GM10266 (cell line): ENCODE measurements around the gene EMSY.

ENCODE experiments used
- DNase-seq: peaks from one replicate; pipeline ENCODE4 v3.0.0; 2012; ENCODE audit errors: extremely low spot score
- CTCF ChIP-seq: IDR thresholded peaks from 2 replicates; pipeline ENCODE4 v1.5.1; 2012; ENCODE audit warnings: mild to moderate bottlenecking, low read depth; ENCODE audit not compliant: control insufficient read depth, insufficient read depth; ENCODE audit errors: missing control alignments

The EMSY gene

GRCh38 chr11:76523786-76524436 is 79.1 kb downstream of the EMSY start:
- no peak for TF ChIP-seq CTCF
- DNase-seq: no peak

- TF ChIP-seq CTCF: no peak
- no peak for DNase-seq
Measured at GRCh38 chr11:76524461-76524860, 79.6 kb downstream of the EMSY start.

GRCh38 chr11:76524919-76525318 is 80.1 kb downstream of the EMSY start:
- TF ChIP-seq CTCF: no peak
- DNase-seq: no peak

- DNase-seq: no peak
Measured at GRCh38 chr11:76526878-76527277, 82.1 kb downstream of the EMSY start.

GRCh38 chr11:76542436-76542835 is 97.6 kb downstream of the EMSY start:
- no peak for DNase-seq

More at GRCh38 chr11:76526878-76527277, 82.1 kb downstream of the EMSY start:
- TF ChIP-seq CTCF: no peak

GRCh38 chr11:76543006-76543703 is 98.3 kb downstream of the EMSY start:
- TF ChIP-seq CTCF: no peak
- no peak for DNase-seq

More at GRCh38 chr11:76542436-76542835, 97.6 kb downstream of the EMSY start:
- no peak for TF ChIP-seq CTCF

GRCh38 chr11:76550781-76551180 is 106.0 kb downstream of the EMSY start:
- TF ChIP-seq CTCF: no peak
- no peak for DNase-seq
